DMS 273 (cell line): ENCODE results near the gene BBS1.

Experiments
- DNase-seq: peaks from one replicate; lab custom pipeline; 2025; ENCODE audit not compliant: unreplicated experiment; lab: John Stamatoyannopoulos, UW

BBS1 gene

DNA sequence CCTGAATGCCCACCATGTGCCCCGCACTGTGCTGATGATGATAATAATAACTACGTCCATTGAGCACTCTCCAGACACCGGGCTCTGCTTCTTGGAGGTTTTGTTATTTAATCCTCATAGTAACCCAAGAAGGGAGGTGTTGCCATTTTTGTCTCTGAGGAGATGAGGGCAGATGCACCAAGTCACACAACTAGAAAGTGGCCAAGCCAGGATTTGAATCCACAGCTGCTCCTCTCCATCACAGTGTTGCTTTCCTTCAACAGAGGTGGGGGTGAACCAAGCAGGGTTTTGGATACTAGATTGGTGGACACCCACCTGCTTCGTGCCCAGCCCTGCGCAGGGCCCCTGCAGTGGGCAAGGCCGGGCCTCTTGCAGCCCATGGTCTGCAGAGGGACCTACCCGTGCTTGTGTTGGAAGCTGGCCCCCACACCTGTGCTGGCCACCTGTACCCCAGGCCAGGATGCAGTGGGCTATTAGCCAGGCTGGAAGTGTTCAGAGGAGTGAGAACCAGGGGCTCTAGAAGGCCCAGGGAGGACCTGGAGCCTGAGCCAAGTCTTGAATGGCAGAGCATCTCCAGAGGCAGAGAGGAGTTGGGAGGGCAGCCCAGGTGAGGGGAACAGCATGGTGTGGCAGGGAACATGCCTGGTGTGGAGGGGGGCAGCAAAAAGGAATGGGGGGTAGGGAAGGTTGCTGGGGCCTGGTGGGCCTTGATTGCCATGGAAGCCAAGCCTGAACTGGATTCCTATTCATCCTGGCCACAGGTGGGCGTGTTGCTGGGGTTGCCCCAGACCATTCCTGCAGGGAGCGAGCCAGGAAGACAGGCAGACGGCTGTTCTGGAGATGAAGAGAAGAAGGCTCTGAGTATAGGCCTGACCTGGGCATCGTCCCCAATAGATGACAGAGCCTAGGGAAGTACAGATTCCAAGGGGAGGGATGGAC is 32.9 kb upstream of the BBS1 start:
- no peak for DNase-seq

DNA sequence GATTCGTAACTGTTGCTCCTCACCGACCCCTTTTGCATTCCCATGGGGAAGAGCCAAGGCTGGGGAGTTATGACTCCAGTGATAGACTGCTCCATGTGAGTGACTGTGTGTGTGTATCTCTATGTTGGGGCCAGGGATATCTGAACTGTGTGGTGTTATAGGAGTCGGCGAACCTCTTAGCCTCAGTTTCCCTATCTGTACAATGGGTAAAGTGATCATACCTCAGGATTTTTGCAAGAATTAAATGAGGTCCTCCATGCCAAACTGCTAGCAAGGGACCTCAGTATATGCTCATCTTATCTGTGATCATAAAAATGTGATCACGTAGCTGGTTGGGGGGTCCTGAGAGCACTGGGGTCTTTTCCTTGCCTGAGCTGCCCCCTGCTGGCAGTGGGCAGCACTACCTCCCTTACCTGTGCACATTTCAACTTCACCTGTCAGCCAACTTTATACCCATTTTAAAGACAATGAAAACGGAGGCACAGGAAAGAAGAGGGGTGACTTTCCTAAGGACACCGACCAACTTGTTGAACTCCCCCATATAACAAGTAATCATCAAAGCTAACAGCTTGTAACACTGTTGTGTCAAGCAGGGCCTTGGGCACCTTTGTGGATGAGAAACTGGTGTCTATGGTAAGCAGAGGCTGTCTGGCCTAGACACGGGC is 31.6 kb upstream of the BBS1 start:
- DNase-seq = peak; percentile 35

- DNase-seq = peak; percentile 88
These were observed 30.9 kb upstream of the BBS1 start for GRCh38 chr11:66479394-66480116.

DNA sequence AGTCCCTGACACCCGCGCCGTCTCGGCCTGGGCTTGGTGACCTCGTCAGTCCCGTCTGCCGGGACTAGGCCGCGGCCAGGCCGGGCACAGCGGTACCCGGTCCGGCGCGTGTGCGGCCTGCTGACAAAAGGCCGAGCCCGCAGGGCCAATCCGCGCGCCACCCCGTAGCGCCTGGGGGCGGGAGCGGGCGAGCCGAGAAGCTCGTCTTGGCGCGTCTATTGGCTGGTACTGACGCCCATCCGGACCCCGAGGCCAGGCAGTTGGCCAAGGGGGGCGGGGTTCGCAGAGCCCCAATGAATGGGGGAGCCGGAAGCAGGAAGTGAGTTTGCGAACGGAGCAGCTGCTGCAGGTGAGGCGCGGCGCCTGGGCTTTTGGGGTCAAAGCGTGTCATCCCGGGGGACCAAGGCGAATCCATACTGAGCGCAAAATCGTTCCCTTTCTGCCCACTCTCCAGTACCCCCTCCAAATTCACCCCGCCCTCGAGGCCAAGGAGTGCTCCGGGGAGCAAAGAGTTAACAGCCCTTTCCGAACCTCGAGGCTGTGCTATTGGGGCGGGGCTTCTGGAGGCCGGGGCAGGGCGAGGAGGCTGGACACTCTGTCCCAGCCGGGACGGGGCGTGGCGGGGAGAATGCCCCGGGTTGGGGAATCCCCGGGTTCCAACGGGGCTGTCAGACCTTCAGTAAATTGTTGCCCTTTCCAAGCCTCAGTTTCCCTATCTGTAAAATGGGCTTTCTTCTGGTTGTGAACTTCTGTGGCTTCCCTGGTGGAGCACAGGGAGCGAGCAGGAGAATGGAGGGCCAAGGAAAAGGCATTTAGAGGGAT is 30.1 kb upstream of the BBS1 start, which contains the start of gene DPP3:
DPP3 (plus strand) TSS at position 318 of the 822 bp plus-strand sequence. CDS start 1,767 bp downstream, outside the sequence.
- DNase-seq = peak; percentile 97

DNA sequence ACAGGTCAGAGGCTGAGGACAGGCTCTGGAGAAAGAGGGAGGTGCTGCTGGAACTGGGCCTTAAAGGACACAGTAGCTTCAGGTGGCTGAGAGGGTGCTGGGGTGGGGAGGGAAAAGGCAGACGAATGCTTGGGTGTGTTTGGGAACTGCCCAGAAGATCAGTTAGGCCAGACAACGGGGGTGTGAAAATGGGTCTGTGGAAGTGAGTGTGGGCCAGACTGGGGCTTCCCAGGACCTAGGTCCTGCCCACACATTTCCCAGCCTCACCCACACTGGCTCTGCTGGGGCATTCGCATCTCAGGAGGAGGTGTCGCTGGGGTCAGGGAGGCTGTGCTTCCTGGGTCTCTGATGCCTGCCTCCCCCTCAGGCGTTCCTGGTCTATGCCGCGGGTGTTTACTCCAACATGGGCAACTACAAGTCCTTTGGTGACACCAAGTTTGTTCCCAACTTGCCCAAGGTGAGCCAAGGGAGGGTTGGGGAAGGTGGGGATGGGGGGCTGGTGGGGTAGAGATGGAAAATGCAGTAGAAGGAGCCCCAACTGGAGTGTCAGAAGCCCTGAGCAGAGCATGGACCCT is 25.5 kb upstream of the BBS1 start:
- DNase-seq = no peak

DNA sequence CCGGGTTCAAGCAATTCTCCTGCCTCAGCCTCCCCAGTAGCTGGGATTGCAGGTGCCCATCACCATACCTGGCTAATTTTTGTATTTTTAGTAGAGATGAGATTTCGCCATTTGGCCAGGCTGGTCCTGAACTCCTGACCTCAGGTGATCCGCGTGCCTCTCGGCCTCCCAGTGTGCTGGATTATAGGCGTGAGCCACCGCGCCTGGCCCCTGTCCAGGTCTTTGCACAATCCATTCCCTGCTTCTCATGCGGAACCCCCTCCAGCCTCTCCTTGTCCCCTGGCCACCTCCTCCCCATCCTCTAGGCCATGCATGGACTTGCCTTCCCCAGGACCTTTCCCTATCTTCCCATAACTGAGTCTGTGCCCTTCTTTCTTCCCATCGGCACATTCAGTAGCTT is 21.5 kb upstream of the BBS1 start:
- DNase-seq = no peak

GRCh38 chr11:66489636-66490035 is 20.8 kb upstream of the BBS1 start:
- peak; percentile 23 for DNase-seq

DNA sequence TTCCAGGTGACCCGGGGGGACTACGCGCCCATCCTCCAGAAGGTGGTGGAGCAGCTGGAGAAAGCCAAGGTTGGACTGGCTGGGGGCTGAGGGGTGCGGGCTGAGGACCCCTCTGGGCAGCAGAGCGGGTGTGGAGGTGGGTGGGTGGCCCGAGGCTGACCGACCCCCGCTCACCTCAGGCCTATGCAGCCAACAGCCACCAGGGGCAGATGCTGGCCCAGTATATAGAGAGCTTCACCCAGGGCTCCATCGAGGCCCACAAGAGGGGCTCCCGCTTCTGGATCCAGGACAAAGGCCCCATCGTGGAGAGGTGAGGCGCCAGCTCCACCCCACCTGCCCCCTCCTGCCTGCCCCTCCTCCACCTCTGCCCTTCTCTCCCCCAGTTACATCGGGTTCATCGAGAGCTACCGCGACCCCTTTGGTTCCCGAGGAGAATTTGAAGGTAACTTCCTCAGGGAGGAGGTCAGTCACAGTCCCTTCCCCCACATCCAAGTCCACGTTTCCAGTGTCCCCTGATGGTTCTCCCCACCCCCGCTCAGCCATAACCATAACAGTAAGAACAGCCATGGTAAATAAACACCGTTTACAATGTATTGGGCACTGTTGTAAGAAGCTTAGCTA is 19.0 kb upstream of the BBS1 start:
- no peak for DNase-seq

- DNase-seq = no peak
These were observed 18.1 kb upstream of the BBS1 start for GRCh38 chr11:66492161-66492865.

DNA sequence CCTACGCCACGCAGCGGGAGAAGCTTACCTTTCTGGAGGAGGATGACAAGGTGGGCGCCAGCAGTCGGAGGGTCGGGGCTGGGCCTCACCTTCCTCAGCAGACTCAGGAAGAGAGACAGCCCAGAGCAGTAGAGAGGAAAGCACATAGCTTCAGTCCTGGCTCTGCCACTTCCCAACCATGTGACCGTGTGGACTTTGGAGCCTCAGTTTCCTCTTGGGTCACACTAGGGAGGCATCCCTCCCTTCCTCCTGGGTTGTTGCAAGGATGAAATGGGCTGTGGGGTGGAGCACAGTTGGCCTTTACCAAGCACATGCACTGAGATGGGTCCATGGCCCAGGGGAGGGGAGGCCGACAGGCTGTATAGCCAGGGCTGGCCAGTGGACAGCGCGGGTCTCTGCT is 17.3 kb upstream of the BBS1 start:
- DNase-seq = no peak

GRCh38 chr11:66494458-66494857 is 16.0 kb upstream of the BBS1 start:
- no peak for DNase-seq

- DNase-seq = peak; percentile 21
These were observed 15.5 kb upstream of the BBS1 start for GRCh38 chr11:66494935-66495334.

DNA sequence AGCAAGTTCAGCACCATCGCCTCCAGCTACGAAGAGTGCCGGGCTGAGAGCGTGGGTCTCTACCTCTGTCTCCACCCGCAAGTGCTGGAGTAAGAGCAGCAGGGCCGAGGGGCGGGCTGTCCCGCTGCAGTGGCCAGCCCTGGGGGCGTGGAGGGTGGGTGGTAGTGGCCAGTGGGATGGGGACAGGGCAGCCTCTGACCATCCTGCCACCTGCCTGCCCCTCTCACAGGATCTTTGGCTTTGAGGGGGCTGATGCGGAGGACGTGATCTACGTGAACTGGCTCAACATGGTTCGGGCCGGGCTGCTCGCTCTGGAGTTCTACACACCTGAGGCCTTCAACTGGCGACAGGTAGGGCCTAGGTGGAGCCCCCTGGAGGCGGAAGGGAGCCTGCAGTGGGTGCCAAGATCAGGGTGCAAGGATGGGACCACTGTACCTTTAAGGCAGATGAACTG is 15.0 kb upstream of the BBS1 start:
- DNase-seq = no peak

DNA sequence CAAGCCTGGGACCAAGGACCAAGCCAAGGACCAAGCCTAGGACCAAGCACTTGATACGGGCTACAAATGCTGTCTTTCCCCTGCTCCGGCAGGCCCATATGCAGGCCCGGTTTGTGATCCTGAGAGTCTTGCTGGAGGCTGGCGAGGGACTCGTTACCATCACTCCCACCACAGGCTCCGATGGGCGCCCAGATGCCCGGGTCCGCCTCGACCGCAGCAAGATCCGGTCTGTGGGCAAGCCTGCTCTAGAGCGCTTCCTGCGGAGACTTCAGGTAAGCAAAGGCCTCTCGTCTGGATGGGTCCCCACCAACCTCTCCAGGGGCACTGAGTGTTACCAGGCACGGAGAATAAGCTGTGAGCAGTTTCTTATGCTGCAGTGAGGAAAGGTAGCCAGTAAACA is 13.2 kb upstream of the BBS1 start:
- no peak for DNase-seq

DNA sequence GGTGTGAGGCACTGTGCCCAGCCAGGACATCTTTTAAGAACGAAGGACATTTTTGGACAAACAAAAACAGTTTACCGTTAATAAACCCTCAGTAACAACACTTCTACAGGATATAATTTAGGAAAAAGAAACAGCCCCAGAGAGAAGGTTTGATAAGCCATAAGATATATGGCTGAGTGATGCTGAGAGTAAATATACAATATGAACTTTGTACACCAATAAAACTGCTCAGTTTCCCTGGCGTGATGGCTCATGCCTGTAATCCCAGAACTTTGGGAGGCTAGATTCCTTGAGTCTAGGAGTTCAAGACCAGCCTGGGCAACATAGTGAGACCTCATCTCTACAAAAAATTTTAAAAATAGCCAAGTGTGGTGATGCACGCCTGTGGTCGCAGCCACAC is 11.9 kb upstream of the BBS1 start:
- DNase-seq = no peak

- DNase-seq = no peak
These were observed 5.1 kb upstream of the BBS1 start for GRCh38 chr11:66505276-66505816.

DNA sequence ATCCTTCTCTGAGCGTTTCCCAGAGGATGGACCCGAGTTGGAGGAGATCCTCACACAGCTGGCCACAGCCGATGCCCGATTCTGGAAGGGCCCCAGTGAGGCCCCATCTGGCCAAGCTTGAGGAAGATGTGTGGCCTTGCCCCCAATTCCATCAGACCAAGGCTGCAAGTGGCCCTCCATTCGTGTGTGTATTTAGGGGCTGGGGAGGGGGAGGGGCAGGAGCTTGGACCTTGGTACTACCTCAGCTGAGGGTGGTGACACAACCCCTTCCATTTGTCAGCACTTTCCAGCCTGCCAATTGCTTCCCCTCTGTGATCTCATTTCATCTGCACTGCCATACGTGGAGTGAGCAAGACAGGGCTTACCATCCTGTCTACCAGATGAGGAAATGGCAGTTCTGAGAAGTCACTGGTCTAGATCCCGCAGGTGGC is 1.3 kb upstream of the BBS1 start:
- peak; percentile 41 for DNase-seq

DNA sequence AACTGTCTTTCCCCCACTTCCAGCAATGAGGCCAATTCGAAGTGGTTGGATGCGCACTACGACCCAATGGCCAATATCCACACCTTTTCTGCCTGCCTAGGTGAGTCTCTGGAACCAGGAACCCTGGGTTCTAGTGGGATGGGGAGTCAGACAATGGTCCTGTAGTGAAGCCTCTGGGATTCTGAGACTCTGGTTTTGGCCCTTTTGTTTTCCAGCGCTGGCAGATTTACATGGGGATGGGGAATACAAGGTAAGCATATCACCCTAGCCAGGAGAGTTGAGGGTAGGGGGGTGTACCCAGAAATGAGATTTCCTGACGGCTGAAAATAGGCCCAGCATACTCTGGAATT is 530 bp downstream of the BBS1 start:
- DNase-seq = no peak

- no peak for DNase-seq
These were observed 13.2 kb downstream of the BBS1 start for GRCh38 chr11:66523611-66524010.
